ENCODE data around the gene SERPINA4. TPM values are rescaled to one million over a fixed set of nuclear protein-coding genes. Genes with fewer than 3 reads are reported as not detected.

Gene SERPINA4
- total and polyA plus RNA-seq, 2 donors (not counting 3 experiments of a cell fraction or from before 2014, with no cell fraction given): not detected

- intact Hi-C loops (cut with micrococcal nuclease): no loop called here
- DNase-seq (ENCODE audit: low read depth, low spot score) (no peak), FAIRE-seq (no peak)
- no peak overlapping the region for H3K4me3 ChIP-seq (replicated peaks in 1 of 3; ENCODE audit: insufficient read depth in 1 of 3, low read depth in 1 of 3, low read length in 3 of 3)
- H3K4me1 ChIP-seq (ENCODE audit: control insufficient read depth, extremely low read depth, insufficient read depth, low read length): no peaks in the 10 kb centered on the region
- TF ChIP-seq JUN (IDR thresholded peaks at IDR 0.05; ENCODE audit: borderline replicate concordance, insufficient read depth, insufficient read length, low read depth) (no peak), POLR2A (IDR thresholded peaks at IDR 0.05; ENCODE audit: low read depth, low read length) (no peak), MAX (IDR thresholded peaks at IDR 0.05; ENCODE audit: insufficient read depth, insufficient read length) (no peak), MYC (IDR thresholded peaks at IDR 0.05; ENCODE audit: low read depth, low read length) (no peak), EZH2 (IDR thresholded peaks at IDR 0.05; ENCODE audit: borderline replicate concordance, low read depth, low read length, severe bottlenecking) (no peak), GATA2 (IDR thresholded peaks at IDR 0.05; ENCODE audit: insufficient read depth, insufficient read length, low read depth, low read length) (no peak), POLR2AphosphoS5 (IDR thresholded peaks at IDR 0.05; ENCODE audit: insufficient read depth, low read depth, low read length) (no peak), FOS (IDR thresholded peaks at IDR 0.05; ENCODE audit: borderline replicate concordance, insufficient read depth, low read length) (no peak), CTCF (IDR thresholded peaks at IDR 0.05; ENCODE audit: extremely low read depth in 1 of 2, insufficient read depth in 1 of 2, low read depth in 1 of 2, low read length in 2 of 2) (no peak)
- ChIA-PET POLR2A (no interaction called here), CTCF (interaction anchor here (1.0 kb wide), 1 partner anchor 12 kb away, joined by 3 read pairs; no protein-coding TSS in a partner anchor)
- no peaks in the 10 kb centered on the region for H3K9me1 ChIP-seq (replicated peaks; ENCODE audit: control insufficient read depth, extremely low read depth, insufficient read depth, low read length)
- H4K20me1 ChIP-seq (replicated peaks; ENCODE audit: control insufficient read depth, extremely low read depth, insufficient read depth, low read length): no peaks in the 10 kb centered on the region
- no TSS peak for BruUV-seq (replicated peaks)
- H3K27ac ChIP-seq (ENCODE audit: insufficient read depth, low read depth, low read length): no peak overlapping the region
- H3K27me3 ChIP-seq (ENCODE audit: control insufficient read depth in 2 of 2, insufficient read depth in 2 of 2, low read length in 2 of 2): no peaks in the 10 kb centered on the region
- dilution Hi-C loops (cut with MboI; ENCODE audit: extremely low pct_ligation_motif_present, low sequenced_read_pairs): no loop called here
- no peaks in the 10 kb centered on the region for H3K9me3 ChIP-seq (replicated peaks; ENCODE audit: control insufficient read depth, insufficient read depth, low read length)
- H3K4me2 ChIP-seq (ENCODE audit: insufficient read depth, low read length): no peak overlapping the region
- H3K9ac ChIP-seq (replicated peaks; ENCODE audit: extremely low read depth, insufficient read depth, low read length): no peak overlapping the region
- H3K79me2 ChIP-seq (ENCODE audit: control insufficient read depth, insufficient read depth, low read length): no peaks in the 10 kb centered on the region
- no peaks in the 10 kb centered on the region for H3K36me3 ChIP-seq (ENCODE audit: control insufficient read depth in 2 of 2, extremely low read depth in 1 of 2, insufficient read depth in 2 of 2, low read length in 2 of 2)
- no peak overlapping the region for H2AFZ ChIP-seq (ENCODE audit: low read depth, low read length)
These were observed 25.4 kb downstream of the SERPINA4 start for GRCh38 chr14:94586635-94587034.

Data from endothelial cell of umbilical vein (primary cell).